Gastrocnemius medialis (tissue), 4 donors: Measurements from ENCODE around the gene SCARB1.

Source experiments
- CTCF ChIP-seq, 5 experiments: fragments of 450-650 bp in 3 of 5; fragments of 200-600 bp in 2 of 5; sonication (generic) in 2 of 5; IDR thresholded peaks in 4 of 5; conservative IDR thresholded peaks in 1 of 5; 1 replicate in 4 of 5; 2 replicates in 1 of 5; pipeline ENCODE4 v1.5.1; 2016 to 2019; ENCODE audit warnings: antibody characterized with exemption in 5 of 5, mild to moderate bottlenecking in 3 of 5, moderate library complexity in 3 of 5
- POLR2A ChIP-seq, 2 donors: fragments of 450-650 bp; IDR thresholded peaks; one replicate each; pipeline ENCODE4 v1.6.1; 2017; ENCODE audit warnings: antibody characterized with exemption in 2 of 2, mild to moderate bottlenecking in 2 of 2, moderate library complexity in 2 of 2

DNA sequence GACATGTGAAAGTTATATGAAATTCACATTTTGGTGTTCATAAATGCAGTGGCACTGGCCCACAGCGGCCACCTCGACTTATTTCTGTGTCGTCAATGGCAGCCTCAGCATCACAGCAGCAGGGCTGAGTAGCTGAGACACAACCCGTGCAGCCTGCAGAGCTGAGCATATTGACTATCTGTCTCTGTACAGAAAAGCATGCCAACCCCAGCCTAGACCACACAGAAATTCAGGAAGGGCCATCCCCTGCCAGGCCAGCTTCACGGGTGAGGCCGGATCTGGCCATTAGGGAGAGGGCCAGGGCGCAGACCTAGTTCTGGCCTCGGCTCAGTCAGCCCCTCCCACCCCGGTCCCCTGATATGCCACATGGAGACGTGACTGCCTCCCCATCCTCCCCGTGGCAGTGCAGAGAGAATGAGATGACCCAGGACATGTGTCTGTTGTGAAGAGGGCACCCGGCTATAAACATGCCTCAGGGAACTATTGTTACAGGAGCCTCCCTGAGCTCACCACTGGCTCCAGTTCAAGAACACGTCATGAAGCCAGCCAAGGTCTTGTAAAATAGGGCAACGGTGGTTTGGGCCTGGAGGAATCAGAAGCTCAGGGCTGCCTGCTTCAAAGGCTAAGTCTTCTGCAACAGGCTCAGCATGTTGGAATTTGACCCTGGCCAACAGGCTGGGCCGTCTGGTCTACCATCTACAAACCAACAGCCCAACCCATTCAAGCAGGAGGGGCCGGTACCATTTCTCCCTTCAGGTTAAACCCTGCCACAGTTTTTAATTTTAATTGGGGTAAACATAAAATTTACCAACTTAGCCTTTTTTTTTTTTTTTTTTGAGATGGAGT lies 25.5 kb downstream of the SCARB1 start:
- TF ChIP-seq POLR2A (IDR thresholded peaks at IDR 0.05) (no peak), CTCF (IDR thresholded peaks at IDR 0.05 in 4 of 5, conservative IDR thresholded peaks at IDR 0.05 in 1 of 5) (no peak)
